NCI-H82 treated with DMSO at 0.1 percent for 48 hours (cell line): ENCODE data around the gene RMRP.

Experiments used
- DNase-seq: peaks from one replicate; lab custom pipeline; 2025; ENCODE audit not compliant: unreplicated experiment; lab: John Stamatoyannopoulos, UW

RMRP gene

GRCh38 chr9:35687306-35687705 is 29.5 kb upstream of the RMRP start:
- no peak for DNase-seq

- DNase-seq, result no peak
These were observed 28.7 kb upstream of the RMRP start for GRCh38 chr9:35686222-35687203.

GRCh38 chr9:35685506-35685905 is 27.7 kb upstream of the RMRP start:
- DNase-seq, result no peak

- DNase-seq, result no peak
These were observed 27.1 kb upstream of the RMRP start for GRCh38 chr9:35684921-35685320.

- DNase-seq, result no peak
These were observed 25.5 kb upstream of the RMRP start for GRCh38 chr9:35683323-35683722.

- no peak for DNase-seq
These were observed 24.9 kb upstream of the RMRP start for GRCh38 chr9:35682520-35683315.

GRCh38 chr9:35682051-35682450 is 24.2 kb upstream of the RMRP start:
- no peak for DNase-seq

- no peak for DNase-seq
These were observed 23.7 kb upstream of the RMRP start for GRCh38 chr9:35681341-35682002.

GRCh38 chr9:35680331-35681105 is 22.7 kb upstream of the RMRP start:
- DNase-seq, result no peak

GRCh38 chr9:35679766-35680330 is 22.0 kb upstream of the RMRP start:
- DNase-seq, result no peak

GRCh38 chr9:35679091-35679490 is 21.3 kb upstream of the RMRP start:
- DNase-seq, result no peak

GRCh38 chr9:35675732-35676392 is 18.0 kb upstream of the RMRP start:
- DNase-seq, result no peak

GRCh38 chr9:35675204-35675603 is 17.4 kb upstream of the RMRP start:
- no peak for DNase-seq

GRCh38 chr9:35674025-35674361 is 16.2 kb upstream of the RMRP start:
- DNase-seq, result no peak

GRCh38 chr9:35673132-35674024 is 15.6 kb upstream of the RMRP start, which contains the start of gene CA9:
CA9 (plus strand) TSS chr9:35673928; CDS start chr9:35673960, 32 bp downstream.
- no peak for DNase-seq

GRCh38 chr9:35669331-35670145 is 11.7 kb upstream of the RMRP start:
- DNase-seq, result no peak

GRCh38 chr9:35667939-35668338 is 10.1 kb upstream of the RMRP start:
- no peak for DNase-seq

- DNase-seq, result no peak
These were observed 8.7 kb upstream of the RMRP start for GRCh38 chr9:35666549-35666948.
